Bronchial epithelial cell (primary cell): ENCODE data around the gene WDR70. TPM values are rescaled to one million over a fixed set of nuclear protein-coding genes. Genes with fewer than 3 reads are reported as not detected.
A peak's percentile ranks its signal among the peaks of the same experiment; 100 is the strongest.

ENCODE experiments used
- DNase-seq: peaks from one replicate; pipeline ENCODE4 v3.0.0-alpha.2; 2010; ENCODE audit warnings: low read depth
- FAIRE-seq: peaks from 2 replicates; lab custom pipeline; 2011; peaks lifted over from hg19 to GRCh38; lab: Jason Lieb, UNC
- H3K27me3 ChIP-seq: 2 replicates; pipeline ENCODE4 v1.5.1; 2011; ENCODE audit warnings: low read length; ENCODE audit not compliant: control insufficient read depth, insufficient read depth
- H3K36me3 ChIP-seq: 2 replicates; pipeline ENCODE4 v1.5.1; 2011; ENCODE audit warnings: low read length; ENCODE audit not compliant: control insufficient read depth, insufficient read depth
- H3K4me3 ChIP-seq: 2 replicates; pipeline ENCODE4 v1.5.1; 2011; ENCODE audit warnings: mild to moderate bottlenecking, low read depth, low read length, control low read depth
- CTCF ChIP-seq: IDR thresholded peaks from 2 replicates; pipeline ENCODE4 v1.5.1; 2011; ENCODE audit warnings: mild to moderate bottlenecking, moderate library complexity, low read length, control low read depth, inconsistent platforms; ENCODE audit not compliant: insufficient read depth, severe bottlenecking
- total RNA-seq: library from RNA; depleted of rRNA; stranded (reverse); fragments of >200 nt; gene quantifications from 2 replicates; pipeline ENCODE4 v1.2.1, GENCODE V29; 2014

The WDR70 gene
- total RNA-seq, 1 donor from 2014 or later = 17.9 TPM

GRCh38 chr5:37703841-37704241, 324.7 kb downstream of the WDR70 start:
- no peak for FAIRE-seq
- TF ChIP-seq CTCF = no peak
- peak; percentile 66 for DNase-seq

GRCh38 chr5:37704406-37704805, 325.3 kb downstream of the WDR70 start:
- DNase-seq (no peak), FAIRE-seq (no peak)
- no peak for TF ChIP-seq CTCF
- Histone ChIP-seq H3K36me3 (no peaks in the 10 kb centered on the region), H3K27me3 (no peaks in the 10 kb centered on the region), H3K4me3 (no peak overlapping the region)

More at GRCh38 chr5:37703841-37704241, 324.7 kb downstream of the WDR70 start:
- Histone ChIP-seq H3K4me3 (no peak overlapping the region), H3K36me3 (no peaks in the 10 kb centered on the region), H3K27me3 (no peaks in the 10 kb centered on the region)

GRCh38 chr5:37709020-37709419, 329.9 kb downstream of the WDR70 start:
- TF ChIP-seq CTCF = no peak
- FAIRE-seq (no peak), DNase-seq (no peak)
- Histone ChIP-seq H3K4me3 (no peak overlapping the region), H3K36me3 (no peaks in the 10 kb centered on the region), H3K27me3 (no peaks in the 10 kb centered on the region)

- TF ChIP-seq CTCF = no peak
- peak; percentile 18 for FAIRE-seq
- no peaks in the 10 kb centered on the region for H3K27me3 ChIP-seq
- H3K36me3 ChIP-seq = no peaks in the 10 kb centered on the region
- H3K4me3 ChIP-seq = no peak overlapping the region
- no peak for DNase-seq
Measured at GRCh38 chr5:37710965-37711364, 331.8 kb downstream of the WDR70 start.

- FAIRE-seq (no peak), DNase-seq (no peak)
- H3K4me3 ChIP-seq = no peak overlapping the region
- TF ChIP-seq CTCF = no peak
- H3K27me3 ChIP-seq = no peaks in the 10 kb centered on the region
- no peaks in the 10 kb centered on the region for H3K36me3 ChIP-seq
Measured at GRCh38 chr5:37712750-37713149, 333.6 kb downstream of the WDR70 start.

GRCh38 chr5:37714756-37715155, 335.6 kb downstream of the WDR70 start:
- TF ChIP-seq CTCF = no peak
- H3K4me3 ChIP-seq = no peak overlapping the region
- H3K27me3 ChIP-seq = no peaks in the 10 kb centered on the region
- H3K36me3 ChIP-seq = no peaks in the 10 kb centered on the region
- DNase-seq = no peak
- FAIRE-seq = no peak
